Stimulated activated CD8-positive, alpha-beta memory T cell treated with anti-CD3 and anti-CD28 coated beads, Interleukin-12 subunit alpha, Interleukin-12 subunit beta, amount 100 ng/mL, for 24 hours (primary cell): ENCODE data around the gene AKAP14.
"Not testable (repeated sequence)": the region's sequence is repeated elsewhere in the genome, so short reads cannot be mapped to it uniquely, and the experiment has no call there.

ENCODE experiments used
- DNase-seq: peaks from one replicate; pipeline ENCODE4 v3.0.0-alpha.2; 2020; ENCODE audit errors: extremely low read depth

Gene AKAP14

GRCh38 chrX:119922391-119922790 is 26.7 kb downstream of the AKAP14 start:
- DNase-seq: not testable (repeated sequence)

- no peak for DNase-seq
These were observed 39.7 kb downstream of the AKAP14 start for GRCh38 chrX:119935215-119935874.

GRCh38 chrX:119941336-119941735 is 45.6 kb downstream of the AKAP14 start:
- no peak for DNase-seq

GRCh38 chrX:119942173-119942819 is 46.6 kb downstream of the AKAP14 start:
- DNase-seq: no peak

- DNase-seq: no peak
These were observed 47.1 kb downstream of the AKAP14 start for GRCh38 chrX:119942831-119943184.

- DNase-seq: peak; percentile 28
These were observed 47.7 kb downstream of the AKAP14 start, which contains the start of gene NKAP for GRCh38 chrX:119943185-119943988. Gene NKAP, minus strand, starts transcription at chrX:119943751. Its CDS starts 146 bp downstream, at chrX:119943605.

- no peak for DNase-seq
These were observed 49.8 kb downstream of the AKAP14 start for GRCh38 chrX:119945481-119945880.

- no peak for DNase-seq
These were observed 52.7 kb downstream of the AKAP14 start for GRCh38 chrX:119948381-119948780.

- DNase-seq: no peak
These were observed 58.7 kb downstream of the AKAP14 start for GRCh38 chrX:119954374-119954773.

- not testable (repeated sequence) for DNase-seq
These were observed 60.3 kb downstream of the AKAP14 start for GRCh38 chrX:119955807-119956570.

- DNase-seq: no peak
These were observed 64.9 kb downstream of the AKAP14 start for GRCh38 chrX:119960625-119961024.

- not testable (repeated sequence) for DNase-seq
These were observed 71.1 kb downstream of the AKAP14 start for GRCh38 chrX:119966837-119967236.
